LNCaP clone FGC (cell line): ENCODE results near the gene ITIH5.
"Not testable (repeated sequence)": the region's sequence is repeated elsewhere in the genome, so short reads cannot be mapped to it uniquely, and the experiment has no call there.

Experiments
- DNase-seq: peaks from one replicate; pipeline ENCODE4 v3.0.0-alpha.2; 2011; ENCODE audit warnings: low read depth
- H3K4me3 ChIP-seq: 2 replicates; pipeline ENCODE4 v1.5.1; 2011; ENCODE audit warnings: mild to moderate bottlenecking, low read depth, low read length, control low read depth
- CTCF ChIP-seq: IDR thresholded peaks from 2 replicates; pipeline ENCODE4 v1.5.1; 2012; ENCODE audit warnings: mild to moderate bottlenecking; ENCODE audit not compliant: control insufficient read depth, insufficient read depth; ENCODE audit errors: extremely low read depth

Gene ITIH5

GRCh38 chr10:7666253-7667023, at the start of gene ITIH5:
Gene ITIH5 (minus strand): TSS chr10:7666966. CDS start chr10:7666892, 74 bp downstream.
- no peak within 1 kb of the TSS for H3K4me3 ChIP-seq
- no peak for DNase-seq
- TF ChIP-seq CTCF, result no peak

GRCh38 chr10:7715515-7715914, 48.7 kb upstream of the ITIH5 start:
- no peak for DNase-seq
- no peak overlapping the region for H3K4me3 ChIP-seq
- TF ChIP-seq CTCF, result no peak

DNA sequence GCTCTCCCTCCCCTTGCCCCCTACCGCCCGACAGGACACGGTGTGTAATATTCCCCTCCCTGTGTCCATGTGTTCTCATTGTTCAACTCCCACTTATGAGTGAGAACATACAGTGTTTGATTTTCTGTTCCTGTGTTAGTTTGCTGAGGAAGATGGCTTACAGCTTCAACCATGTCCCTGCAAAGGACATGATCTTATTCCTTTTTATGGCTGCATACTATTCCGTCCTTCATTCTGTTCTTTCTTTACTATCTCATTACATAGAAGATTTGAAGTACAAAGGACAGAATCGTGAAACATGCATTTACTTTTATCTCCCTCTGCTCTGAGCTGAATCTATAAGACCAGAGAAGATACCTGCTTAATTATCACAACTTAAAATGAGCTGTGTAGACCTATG, 44.3 kb upstream of the ITIH5 start:
- not testable (repeated sequence) for H3K4me3 ChIP-seq, DNase-seq

DNA sequence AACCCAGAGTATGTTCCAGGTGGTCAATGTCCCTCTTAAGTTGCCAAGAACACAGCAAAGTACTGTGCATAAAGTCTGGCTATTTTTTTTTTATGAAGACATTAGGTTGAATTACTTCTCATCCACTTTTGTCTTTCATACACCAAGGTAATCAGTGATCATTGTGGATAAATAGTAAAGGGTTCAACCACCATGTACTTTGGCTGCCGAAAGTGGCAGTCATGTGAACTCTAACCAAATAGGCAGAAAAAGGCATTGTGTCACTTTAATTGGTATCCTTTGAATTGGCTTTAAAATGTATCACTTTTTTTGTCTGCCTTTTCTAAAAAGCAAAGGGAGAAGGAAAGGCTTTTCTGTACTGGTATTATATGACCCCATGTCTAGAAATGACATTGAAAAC, 43.7 kb upstream of the ITIH5 start:
- no peak for DNase-seq
- TF ChIP-seq CTCF, result no peak
- no peak overlapping the region for H3K4me3 ChIP-seq

DNA sequence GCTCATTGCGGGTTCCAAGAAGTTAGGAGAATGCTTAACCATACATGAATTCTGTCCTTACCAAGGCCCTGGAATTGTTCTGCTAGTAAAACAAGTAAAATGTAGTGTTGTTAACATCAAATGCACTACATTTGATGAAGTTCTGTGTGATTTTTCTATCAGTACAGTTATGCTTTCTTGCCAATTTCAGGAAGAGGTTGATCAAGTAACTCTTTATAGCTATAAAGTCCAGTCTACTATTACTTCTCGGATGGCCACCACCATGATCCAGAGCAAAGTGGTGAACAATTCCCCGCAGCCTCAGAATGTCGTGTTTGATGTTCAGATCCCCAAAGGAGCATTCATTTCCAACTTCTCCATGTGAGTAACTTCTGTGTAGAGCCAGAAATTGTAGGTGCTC, 42.1 kb upstream of the ITIH5 start:
- TF ChIP-seq CTCF, result no peak
- no peak for DNase-seq
- no peak overlapping the region for H3K4me3 ChIP-seq

DNA sequence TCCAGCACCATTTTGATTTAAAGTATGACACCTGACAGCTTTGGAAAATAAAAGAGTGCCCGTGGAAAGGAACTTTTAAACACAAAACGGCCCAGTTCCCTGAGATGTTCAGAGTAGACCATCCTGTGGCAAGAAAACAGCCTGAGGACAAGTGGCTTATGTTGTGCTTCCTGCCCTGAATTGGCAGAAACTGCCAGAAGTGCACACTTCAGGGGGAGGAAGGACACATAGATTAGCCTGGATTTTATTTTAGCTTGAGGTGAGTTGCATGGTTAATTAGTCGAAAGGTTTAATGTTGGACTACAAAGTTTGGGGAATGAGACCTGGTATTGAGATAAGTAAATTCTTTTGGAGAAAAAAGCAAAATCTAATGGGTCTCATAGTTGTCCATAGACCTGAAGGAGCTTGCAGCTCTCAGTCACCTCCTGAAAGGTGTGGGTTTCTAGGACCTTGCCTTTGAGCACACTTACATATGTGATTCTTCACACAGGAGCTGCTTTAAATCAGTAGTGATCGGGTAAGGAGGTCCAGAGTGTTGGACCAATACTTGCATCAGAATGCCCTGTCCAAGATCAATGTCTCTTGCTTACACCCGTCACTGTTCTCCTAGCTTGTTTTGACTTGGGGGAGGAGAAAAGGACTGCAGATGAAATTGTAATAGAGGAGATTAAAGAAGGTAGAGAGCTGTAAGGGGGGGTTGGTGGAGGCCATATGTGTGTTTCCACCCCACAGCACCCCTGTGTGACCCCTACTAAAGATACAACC, 41.3 kb upstream of the ITIH5 start:
- no peak overlapping the region for H3K4me3 ChIP-seq
- no peak for TF ChIP-seq CTCF
- DNase-seq, result no peak

GRCh38 chr10:7707102-7707501, 40.3 kb upstream of the ITIH5 start:
- no peak for DNase-seq
- no peak for TF ChIP-seq CTCF
- H3K4me3 ChIP-seq, result no peak overlapping the region
